ENCODE results near the gene CIDEB.

DNA sequence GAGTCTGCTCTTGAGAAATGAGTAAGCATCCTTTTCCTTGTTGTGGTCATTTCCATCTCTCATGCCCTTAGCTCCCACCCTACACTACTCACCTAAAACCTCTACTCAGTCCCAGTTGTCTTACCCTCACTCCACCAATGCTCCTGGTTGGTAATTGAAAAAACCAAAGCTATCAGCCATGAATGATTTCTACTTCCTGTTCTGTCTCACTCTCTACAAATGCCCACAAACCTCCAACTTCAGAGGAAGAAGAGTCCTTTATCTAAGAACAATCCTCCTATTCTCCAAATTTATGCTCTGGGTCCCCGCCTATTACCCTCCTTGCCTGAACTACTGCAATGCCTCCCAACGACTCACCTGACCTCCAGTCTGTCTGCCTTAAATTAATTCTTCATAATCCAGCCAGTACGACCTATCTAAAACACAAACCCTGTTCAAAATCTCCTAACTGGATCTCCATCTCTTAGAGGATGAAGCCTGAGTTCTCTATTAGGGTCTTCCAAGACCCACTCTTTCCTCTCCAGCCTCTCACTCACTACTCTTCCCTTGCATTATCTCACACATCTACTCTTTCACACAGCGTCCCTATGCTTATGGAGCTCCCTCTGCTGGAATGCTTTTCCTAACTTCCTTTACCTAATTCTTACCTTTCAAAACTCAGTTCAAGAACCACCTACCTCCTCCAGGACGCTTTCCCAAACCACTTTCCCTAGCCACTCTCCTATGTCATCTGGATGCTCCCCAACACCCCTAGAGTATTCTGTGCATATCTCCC, 10.4 kb downstream of the CIDEB start:
- TF ChIP-seq, protein P1, sequence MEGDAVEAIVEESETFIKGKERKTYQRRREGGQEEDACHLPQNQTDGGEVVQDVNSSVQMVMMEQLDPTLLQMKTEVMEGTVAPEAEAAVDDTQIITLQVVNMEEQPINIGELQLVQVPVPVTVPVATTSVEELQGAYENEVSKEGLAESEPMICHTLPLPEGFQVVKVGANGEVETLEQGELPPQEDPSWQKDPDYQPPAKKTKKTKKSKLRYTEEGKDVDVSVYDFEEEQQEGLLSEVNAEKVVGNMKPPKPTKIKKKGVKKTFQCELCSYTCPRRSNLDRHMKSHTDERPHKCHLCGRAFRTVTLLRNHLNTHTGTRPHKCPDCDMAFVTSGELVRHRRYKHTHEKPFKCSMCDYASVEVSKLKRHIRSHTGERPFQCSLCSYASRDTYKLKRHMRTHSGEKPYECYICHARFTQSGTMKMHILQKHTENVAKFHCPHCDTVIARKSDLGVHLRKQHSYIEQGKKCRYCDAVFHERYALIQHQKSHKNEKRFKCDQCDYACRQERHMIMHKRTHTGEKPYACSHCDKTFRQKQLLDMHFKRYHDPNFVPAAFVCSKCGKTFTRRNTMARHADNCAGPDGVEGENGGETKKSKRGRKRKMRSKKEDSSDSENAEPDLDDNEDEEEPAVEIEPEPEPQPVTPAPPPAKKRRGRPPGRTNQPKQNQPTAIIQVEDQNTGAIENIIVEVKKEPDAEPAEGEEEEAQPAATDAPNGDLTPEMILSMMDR (IDR thresholded peaks at IDR 0.05): peak; percentile 10 to 57 (median 41)
- no peak for TF ChIP-seq POLR2AphosphoS5 (IDR thresholded peaks at IDR 0.05)
- no peak for TF ChIP-seq POLR2A (IDR thresholded peaks at IDR 0.05)
